Activated T-helper 17 cell treated with anti-CD3 and anti-CD28 coated beads, Interleukin-2, amount 50 U/mL, for 72 hours (primary cell): Measurements from ENCODE around the gene IRF5. TPM values are rescaled to one million over a fixed set of nuclear protein-coding genes. Genes with fewer than 3 reads are reported as not detected.
"Not testable (repeated sequence)": the region's sequence is repeated elsewhere in the genome, so short reads cannot be mapped to it uniquely, and the experiment has no call there.

Experiments used
- ATAC-seq: fragments of 150-1000 bp; cut with Tn5 transposase; replicated peaks from 2 replicates; pipeline ENCODE4 v1.10.0; 2021; ENCODE audit warnings: mild to moderate bottlenecking, moderate library complexity
- H3K27ac Mint-ChIP-seq: one replicate; pipeline ENCODE4 v1.8.0; 2022; ENCODE audit warnings: mixed read lengths
- H3K27me3 Mint-ChIP-seq: one replicate; pipeline ENCODE4 v1.8.0; 2022; ENCODE audit warnings: mixed read lengths
- H3K36me3 Mint-ChIP-seq: one replicate; pipeline ENCODE4 v1.8.0; 2022; ENCODE audit warnings: low read depth, mild to moderate bottlenecking, mixed read lengths
- H3K4me1 Mint-ChIP-seq: one replicate; pipeline ENCODE4 v1.8.0; 2022; ENCODE audit warnings: mixed read lengths
- H3K4me3 Mint-ChIP-seq: one replicate; pipeline ENCODE4 v1.8.0; 2022; ENCODE audit warnings: mild to moderate bottlenecking, mixed read lengths
- H3K9me3 Mint-ChIP-seq: one replicate; pipeline ENCODE4 v1.8.0; 2022; ENCODE audit warnings: mixed read lengths
- total RNA-seq, 2 donors: library from RNA; stranded (reverse); gene quantifications; one replicate each; pipeline ENCODE4 v1.2.3, GENCODE V29; 2022

Gene IRF5
- total RNA-seq, 2 donors from 2014 or later = 22.5 to 25.4 TPM

DNA sequence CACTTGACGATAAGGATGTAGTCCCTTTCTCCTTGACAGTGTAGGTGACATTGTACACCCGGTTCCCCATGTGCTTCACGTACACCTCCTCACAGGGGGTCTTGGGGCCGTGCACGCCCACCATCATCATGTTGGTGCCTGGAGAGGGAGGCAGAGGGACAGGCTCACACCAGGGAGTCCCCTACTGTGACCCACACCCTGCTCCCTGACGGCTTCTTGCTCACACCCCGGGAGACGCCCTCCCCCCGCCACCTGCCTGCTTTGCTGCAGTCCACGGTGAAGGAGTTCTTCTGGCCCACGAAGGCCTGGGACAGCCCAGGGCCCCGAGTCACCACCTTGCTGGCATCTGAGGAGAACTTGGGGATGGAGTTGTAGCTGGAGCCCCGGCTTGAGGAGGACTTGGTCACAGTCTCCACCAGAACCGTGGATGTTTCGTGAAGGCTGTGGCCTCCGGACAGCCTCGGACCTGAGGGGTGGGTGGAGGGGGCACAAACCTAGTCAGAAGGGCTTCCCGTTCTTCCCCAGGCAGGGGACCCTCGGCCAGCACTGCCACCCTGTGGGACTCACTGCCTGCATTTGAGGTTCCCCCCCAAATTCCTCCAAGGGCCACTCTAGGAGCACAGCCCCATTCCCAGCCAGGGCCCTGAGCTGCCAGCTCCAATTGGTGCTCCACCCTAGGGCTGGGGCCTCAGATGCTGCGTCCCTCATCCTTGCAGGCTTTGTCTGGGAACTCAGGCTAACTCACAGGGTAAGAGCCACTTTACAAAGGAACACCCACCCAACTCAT, 24.8 kb upstream of the IRF5 start:
- H3K36me3 Mint-ChIP-seq, H3K4me3 Mint-ChIP-seq, H3K9me3 Mint-ChIP-seq, H3K27ac Mint-ChIP-seq, ATAC-seq: not testable (repeated sequence)
- H3K4me1 Mint-ChIP-seq = peaks cover 11% of the 10 kb centered on the region
- peaks cover 29% of the 10 kb centered on the region for H3K27me3 Mint-ChIP-seq

DNA sequence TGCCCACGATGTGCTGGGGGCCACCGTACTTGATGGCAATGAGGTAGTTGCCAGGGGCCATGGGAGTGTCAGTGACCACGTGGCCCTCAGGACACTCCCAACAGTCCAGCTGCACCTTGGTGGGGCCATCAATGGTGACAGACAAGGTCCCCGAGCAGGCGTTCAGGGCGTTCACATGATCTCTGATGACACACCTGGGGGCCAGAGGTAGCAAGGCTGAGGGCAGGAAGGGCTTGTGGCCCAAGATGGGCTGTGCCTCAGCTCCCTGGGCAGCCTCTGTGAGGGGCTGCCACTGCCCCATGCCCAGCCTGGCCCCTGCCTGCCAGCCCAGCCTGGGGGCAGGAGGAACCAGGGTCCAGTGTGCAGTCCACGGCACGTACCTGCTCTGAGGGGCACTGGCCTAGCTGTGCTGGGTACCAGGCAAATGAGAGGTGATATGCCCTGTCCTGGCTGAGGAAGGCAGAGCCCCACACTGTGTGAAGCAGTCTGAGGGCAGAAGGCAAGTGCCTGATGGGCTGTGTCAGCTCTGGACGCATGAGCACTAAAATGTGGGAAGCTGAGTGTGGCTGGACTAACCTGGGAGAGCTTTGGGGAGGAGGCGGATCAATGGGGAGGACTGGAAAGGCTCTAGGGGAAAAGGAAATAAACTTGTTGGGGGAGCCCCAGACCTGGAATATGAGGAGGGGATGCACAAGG, 23.7 kb upstream of the IRF5 start:
- peaks cover 27% of the 10 kb centered on the region for H3K27me3 Mint-ChIP-seq
- no peaks in the 10 kb centered on the region for H3K36me3 Mint-ChIP-seq
- H3K4me3 Mint-ChIP-seq = peak overlapping the region; percentile 12
- H3K9me3 Mint-ChIP-seq = no peaks in the 10 kb centered on the region
- ATAC-seq = no peak
- H3K4me1 Mint-ChIP-seq = peaks cover 11% of the 10 kb centered on the region
- H3K27ac Mint-ChIP-seq = no peak overlapping the region

DNA sequence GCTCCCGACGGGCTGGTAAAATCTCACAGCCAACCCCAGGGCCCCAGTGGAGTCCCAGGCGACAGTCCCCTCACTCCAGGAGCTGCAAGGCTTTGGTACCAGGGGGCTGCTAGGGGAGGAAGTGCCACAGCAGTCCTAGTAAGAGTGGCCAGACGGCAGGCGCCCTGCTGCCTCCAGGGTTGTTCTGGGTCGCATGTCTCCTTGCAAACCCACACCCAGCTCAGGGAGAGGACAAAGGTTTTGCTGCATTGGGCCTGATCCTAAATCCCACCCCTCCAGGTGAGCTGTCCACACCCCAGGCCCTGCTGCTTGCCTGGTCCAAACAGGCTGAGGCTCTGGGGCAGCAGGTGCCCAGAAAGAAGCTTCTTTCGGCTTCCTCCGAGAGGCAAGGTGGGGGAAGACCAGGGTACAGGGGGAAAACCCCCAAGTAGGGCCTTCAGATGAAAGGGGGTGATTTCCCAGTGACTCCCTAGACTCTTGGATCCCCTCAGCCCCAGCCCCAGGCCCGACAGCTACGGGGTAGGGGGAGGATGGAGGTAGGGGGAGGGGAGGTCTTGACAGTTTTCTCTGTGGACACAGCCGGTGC, 23.1 kb upstream of the IRF5 start:
- Mint-ChIP-seq H3K4me1 (peaks cover 11% of the 10 kb centered on the region), H3K9me3 (no peaks in the 10 kb centered on the region), H3K4me3 (peak overlapping the region; percentile 12), H3K36me3 (no peaks in the 10 kb centered on the region), H3K27me3 (peaks cover 24% of the 10 kb centered on the region), H3K27ac (no peak overlapping the region)
- ATAC-seq = peak; percentile 77

DNA sequence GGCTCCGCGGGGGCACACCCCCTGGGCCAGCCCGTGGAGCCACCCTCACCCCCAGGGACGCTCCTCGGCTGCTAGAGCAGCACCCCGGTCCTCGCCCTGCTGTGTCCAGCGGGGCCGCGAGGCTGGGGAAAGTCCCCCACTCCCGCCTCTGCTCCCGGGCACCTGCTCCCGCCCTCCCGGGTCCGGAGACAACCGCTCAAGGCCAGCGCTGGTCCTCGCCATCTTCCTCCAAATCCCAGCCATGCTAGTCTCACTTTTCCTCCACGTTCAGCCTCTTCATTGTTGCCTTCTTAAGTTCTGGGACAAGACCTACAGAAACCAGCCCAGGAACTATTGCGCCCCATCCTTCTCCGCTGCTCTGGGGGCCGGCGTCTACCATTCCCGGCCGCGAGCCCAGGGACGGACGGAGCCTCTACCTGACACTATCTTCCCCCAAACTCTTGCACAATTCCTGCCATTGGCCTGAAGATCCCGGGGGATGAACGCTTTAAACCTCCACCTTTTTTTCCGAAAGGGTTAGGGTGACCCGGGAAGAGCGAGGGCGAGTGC, 22.4 kb upstream of the IRF5 start:
- Mint-ChIP-seq H3K4me1 (peaks cover 11% of the 10 kb centered on the region), H3K27me3 (peaks cover 18% of the 10 kb centered on the region), H3K27ac (no peak overlapping the region), H3K9me3 (no peaks in the 10 kb centered on the region), H3K36me3 (no peaks in the 10 kb centered on the region), H3K4me3 (peak overlapping the region; percentile 78)
- no peak for ATAC-seq

DNA sequence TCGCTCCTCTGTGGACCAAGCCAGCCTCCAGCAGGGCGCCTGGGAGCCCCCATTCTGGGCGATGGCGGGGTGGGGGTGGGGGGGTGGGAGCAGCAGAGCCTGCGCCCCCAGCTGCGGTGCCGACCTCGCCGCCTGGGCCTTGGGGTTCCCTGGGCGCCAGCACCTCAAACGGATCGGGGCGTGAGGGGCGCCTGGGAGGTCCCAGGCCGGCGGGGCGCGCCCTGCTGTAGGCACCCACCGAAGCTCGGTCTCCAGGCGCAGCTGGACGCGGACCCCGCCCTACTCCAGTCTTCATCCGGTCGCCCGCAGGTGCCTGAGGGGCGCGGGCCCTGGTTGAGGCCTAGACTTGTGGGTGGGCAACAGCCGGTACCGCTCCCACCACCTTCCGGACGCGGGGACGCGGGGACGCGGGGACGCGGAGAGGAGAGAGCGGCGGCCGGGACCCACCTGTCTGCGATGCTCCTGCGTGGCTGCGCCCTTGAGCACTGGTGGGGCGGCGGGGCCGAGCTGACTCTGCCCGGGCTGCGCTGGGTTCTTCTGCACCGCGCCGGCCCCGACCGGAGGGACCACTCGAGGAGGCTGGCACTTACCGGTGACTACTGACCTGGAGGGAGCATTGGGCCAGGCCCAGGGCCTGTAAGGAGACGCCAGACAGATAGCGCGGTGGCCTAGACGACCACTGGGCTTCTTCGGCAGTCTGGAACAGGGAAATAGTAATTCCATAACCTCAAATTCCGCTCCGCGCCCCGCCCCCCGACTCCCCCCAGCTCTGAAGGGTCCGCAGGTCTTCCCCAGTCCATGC, 21.7 kb upstream of the IRF5 start:
- Mint-ChIP-seq H3K27ac (no peak overlapping the region), H3K27me3 (peaks cover 19% of the 10 kb centered on the region), H3K9me3 (no peaks in the 10 kb centered on the region), H3K4me3 (peak overlapping the region; percentile 78), H3K4me1 (peaks cover 11% of the 10 kb centered on the region), H3K36me3 (no peaks in the 10 kb centered on the region)
- ATAC-seq = no peak

DNA sequence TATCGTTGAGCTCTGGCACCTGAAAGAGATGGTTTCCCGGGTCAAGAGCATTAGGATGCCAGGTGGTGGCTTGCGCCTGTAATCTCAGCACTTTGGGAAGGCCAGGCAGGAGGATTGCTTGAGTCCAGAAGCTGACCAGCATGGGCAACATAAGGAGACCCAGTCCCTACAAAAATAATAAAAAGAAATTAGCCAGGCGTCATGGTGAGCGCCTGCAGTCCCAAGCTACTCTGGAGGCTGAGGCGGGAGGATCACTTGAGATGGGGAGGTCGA, 21.1 kb upstream of the IRF5 start:
- Mint-ChIP-seq H3K4me3 (no peak overlapping the region), H3K9me3 (no peaks in the 10 kb centered on the region), H3K27me3 (peaks cover 14% of the 10 kb centered on the region), H3K27ac (no peak overlapping the region), H3K4me1 (peaks cover 11% of the 10 kb centered on the region), H3K36me3 (no peaks in the 10 kb centered on the region)
- no peak for ATAC-seq

DNA sequence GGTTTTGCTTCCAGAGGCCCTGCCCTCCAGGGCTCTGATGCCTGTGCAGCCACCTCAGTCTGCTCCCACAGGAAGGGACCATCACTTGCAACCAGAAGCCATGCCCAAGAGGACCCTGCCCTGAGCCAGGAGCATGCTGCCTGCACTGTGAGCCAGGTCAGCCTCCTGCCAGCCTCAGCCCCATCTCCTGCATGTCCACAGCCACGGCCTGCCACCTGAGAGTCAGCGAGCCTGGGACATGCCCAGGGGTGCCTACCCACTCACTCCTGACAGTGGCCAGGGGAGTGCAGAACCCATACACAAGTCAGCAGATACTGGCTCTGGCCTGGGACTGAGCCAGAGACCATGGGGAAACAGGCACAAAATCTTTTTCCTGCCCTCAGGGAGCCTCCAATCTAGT, 20.6 kb upstream of the IRF5 start:
- Mint-ChIP-seq H3K4me3 (no peak overlapping the region), H3K27me3 (peaks cover 16% of the 10 kb centered on the region), H3K4me1 (peaks cover 11% of the 10 kb centered on the region), H3K27ac (no peak overlapping the region), H3K9me3 (no peaks in the 10 kb centered on the region), H3K36me3 (no peaks in the 10 kb centered on the region)
- no peak for ATAC-seq

DNA sequence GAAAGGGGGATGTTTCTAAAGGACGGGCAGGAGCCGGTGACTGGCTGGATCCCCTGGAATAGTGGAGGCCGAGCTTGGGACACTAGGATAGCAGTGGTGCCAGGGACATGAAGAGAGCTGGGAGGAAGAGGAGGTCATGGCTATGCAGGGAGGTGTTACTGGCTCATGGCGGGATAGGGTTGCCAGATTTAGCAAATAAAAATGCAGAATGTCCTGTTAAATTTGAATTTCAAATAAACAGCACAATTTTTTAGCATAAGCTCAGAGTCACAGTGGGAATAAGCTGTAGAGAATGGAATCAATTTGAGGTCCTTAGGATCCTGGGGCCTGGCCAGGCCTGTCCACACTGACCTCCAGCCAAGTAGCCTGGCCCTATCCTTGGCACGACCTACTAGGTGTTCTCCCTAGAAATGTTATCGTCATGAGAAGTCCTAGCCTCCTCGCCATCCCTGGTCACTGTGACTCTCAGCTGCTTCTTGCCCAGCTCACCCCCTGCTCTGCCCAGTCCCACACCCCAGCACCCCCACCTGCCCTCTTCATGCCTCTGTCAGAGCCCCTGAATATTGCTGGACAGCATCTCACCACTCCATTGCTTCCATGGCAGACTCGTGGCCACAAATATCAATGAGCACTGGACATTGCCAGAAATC, 19.6 kb upstream of the IRF5 start:
- Mint-ChIP-seq H3K27me3 (peaks cover 18% of the 10 kb centered on the region), H3K36me3 (no peaks in the 10 kb centered on the region), H3K4me1 (peaks cover 11% of the 10 kb centered on the region), H3K27ac (no peak overlapping the region), H3K9me3 (no peaks in the 10 kb centered on the region), H3K4me3 (no peak overlapping the region)
- ATAC-seq = no peak

DNA sequence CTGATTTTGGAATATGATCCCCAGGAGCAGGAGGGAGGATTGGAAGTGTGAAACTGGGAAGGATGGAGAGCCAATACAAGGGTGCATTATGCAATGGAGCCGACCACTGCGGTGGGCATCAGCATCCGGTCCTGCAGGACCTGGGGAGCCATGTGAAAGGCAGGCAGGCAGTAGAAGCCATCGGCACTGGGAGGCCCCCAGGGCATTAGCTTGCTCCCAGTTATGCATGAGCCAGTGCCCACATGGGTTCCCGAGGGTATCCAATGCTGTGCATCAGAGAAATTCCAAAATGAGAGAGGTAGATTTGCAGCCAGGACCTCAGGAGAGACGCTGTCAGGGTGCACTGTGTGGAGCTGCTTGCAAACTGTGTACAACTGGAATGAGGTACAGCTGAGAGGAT, 18.5 kb upstream of the IRF5 start:
- H3K4me1 Mint-ChIP-seq = peaks cover 8% of the 10 kb centered on the region
- no peaks in the 10 kb centered on the region for H3K36me3 Mint-ChIP-seq
- no peak for ATAC-seq
- no peaks in the 10 kb centered on the region for H3K9me3 Mint-ChIP-seq
- H3K27me3 Mint-ChIP-seq = peaks cover 16% of the 10 kb centered on the region
- no peak overlapping the region for H3K4me3 Mint-ChIP-seq
- no peak overlapping the region for H3K27ac Mint-ChIP-seq

DNA sequence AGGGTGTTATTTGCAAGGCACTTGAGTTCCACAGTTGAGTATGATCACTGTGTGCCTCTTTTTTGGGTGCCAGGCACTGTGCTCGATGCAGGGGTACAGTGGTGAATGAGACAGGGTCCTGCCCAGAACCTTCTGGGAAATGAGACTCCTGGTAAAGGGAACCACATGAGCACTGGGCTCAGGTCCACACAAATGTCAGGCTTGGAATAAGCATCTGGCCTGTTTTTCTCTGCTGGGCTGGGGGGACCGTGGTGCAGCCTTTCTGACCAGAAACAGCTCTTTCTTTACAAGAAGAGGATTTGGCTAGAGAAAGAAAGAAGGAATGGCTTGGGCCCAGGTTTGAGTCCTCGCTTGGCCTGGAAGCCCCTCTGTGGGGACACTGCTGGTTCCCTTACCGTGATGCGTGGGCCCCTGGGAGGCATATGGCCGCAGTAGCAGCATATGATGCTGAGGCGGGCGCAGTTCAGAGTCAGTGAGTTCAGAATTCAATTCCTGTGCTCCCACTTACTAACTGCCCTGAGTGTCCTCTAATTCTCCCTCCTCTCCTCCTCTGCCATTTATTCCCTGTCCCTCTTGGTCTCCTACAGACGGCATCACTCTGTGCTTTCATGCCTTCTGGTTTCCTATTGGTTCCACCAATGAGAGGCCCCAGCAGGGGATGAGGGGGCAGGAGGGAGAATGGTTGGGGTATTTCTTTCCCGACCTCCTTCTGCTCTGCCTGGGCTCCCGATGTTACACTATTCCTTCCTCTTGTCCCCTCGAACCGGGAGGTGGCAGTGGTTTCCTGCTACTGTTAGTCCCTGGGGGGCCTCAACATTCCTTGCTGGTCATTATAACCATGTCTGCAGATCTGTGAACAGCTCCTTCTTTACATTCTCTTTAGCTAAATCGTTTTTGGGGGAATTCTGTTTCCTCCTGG, 17.6 kb upstream of the IRF5 start:
- peaks cover 13% of the 10 kb centered on the region for H3K27me3 Mint-ChIP-seq
- no peaks in the 10 kb centered on the region for H3K36me3 Mint-ChIP-seq

DNA sequence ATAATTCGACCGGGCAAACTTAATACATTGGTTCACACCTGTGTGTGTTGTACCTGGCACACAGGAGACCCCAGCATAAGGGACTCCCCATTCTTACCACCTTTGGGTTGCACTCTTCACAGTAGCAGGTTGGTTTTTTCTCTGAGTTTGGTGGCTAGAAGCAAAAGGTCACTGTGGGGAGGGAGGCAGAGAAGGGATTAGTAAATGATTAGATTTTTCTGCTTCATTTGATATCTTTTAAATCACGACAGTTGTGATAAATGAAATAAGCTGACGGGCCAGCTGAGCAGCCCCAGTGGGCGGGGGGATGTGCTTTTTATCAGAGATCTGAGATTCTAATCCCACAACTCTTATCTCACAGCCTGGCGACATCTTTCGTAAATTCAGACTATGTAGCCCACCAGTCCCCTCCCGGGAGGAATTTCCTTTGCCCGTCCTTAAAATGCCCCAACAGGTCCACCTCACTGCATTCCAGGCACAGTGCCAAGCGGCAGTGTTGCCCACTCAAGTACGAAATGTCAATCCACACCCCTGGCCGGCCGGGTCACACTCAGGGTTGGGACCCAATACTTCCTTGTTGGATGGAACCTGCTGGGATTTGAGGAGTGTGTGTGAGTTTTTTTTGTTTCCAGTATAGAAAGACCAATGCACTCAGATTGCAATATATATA, 16.7 kb upstream of the IRF5 start:
- no peaks in the 10 kb centered on the region for H3K9me3 Mint-ChIP-seq
- no peaks in the 10 kb centered on the region for H3K4me1 Mint-ChIP-seq
- no peaks in the 10 kb centered on the region for H3K36me3 Mint-ChIP-seq
- peaks cover 8% of the 10 kb centered on the region for H3K27me3 Mint-ChIP-seq
- no peak overlapping the region for H3K27ac Mint-ChIP-seq
- ATAC-seq = no peak
- no peak overlapping the region for H3K4me3 Mint-ChIP-seq

More for the DNA sequence above, 17.6 kb upstream of the IRF5 start:
- Mint-ChIP-seq H3K4me1 (peaks cover 5% of the 10 kb centered on the region), H3K9me3 (no peaks in the 10 kb centered on the region), H3K4me3 (no peak overlapping the region), H3K27ac (no peak overlapping the region)
- ATAC-seq = no peak

DNA sequence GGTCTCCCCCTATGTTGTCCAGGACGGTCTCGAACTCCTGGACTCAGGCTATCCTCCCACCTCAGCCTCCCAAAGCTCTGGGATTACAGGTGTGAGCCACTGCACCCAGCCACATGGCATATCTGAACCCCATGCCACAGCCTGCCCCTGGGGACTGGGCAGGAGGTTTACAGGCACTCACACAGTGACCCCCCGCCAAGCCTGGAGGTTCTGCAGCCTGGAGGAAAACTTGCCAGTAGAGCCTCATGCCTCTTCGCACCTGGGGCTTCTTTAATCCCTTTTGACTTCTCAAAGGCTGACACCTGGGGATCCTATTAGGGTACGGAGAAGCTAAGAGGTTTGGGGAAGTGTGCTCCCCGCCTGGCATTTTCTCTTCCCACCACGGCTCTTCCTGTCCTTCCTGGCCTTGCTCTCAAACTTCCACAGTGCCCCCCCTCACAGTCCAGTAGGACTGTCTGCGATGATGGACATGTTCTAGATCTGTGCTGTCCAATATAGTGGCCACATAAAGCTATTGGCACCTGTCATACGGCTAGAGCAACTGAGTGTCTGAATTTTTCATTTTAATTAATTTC, 15.8 kb upstream of the IRF5 start:
- Mint-ChIP-seq H3K27me3 (peaks cover 8% of the 10 kb centered on the region), H3K4me3 (no peak overlapping the region), H3K36me3 (no peaks in the 10 kb centered on the region), H3K4me1 (no peaks in the 10 kb centered on the region), H3K9me3 (no peaks in the 10 kb centered on the region), H3K27ac (no peak overlapping the region)
- ATAC-seq = no peak
